GM21576 (cell line): ENCODE measurements around the gene SLC9A7.

ENCODE experiments used
- ATAC-seq: cut with Tn5 transposase; IDR thresholded peaks from one replicate; pipeline ENCODE4 v1.9.1; 2021; ENCODE audit warnings: mild to moderate bottlenecking, moderate library complexity; ENCODE audit not compliant: unreplicated experiment

SLC9A7 gene

GRCh38 chrX:46575586-46575985 is 183.3 kb downstream of the SLC9A7 start:
- ATAC-seq = no peak

GRCh38 chrX:46574774-46575381 is 184.0 kb downstream of the SLC9A7 start:
- no peak for ATAC-seq

GRCh38 chrX:46573892-46574773 is 184.8 kb downstream of the SLC9A7 start:
- ATAC-seq = peak; percentile 27

GRCh38 chrX:46573331-46573891 is 185.5 kb downstream of the SLC9A7 start, which contains the start of gene CHST7:
CHST7 (plus strand) TSS chrX:46573765; CDS start chrX:46573932, 167 bp downstream.
- peak; percentile 34 for ATAC-seq

GRCh38 chrX:46572340-46572936 is 186.5 kb downstream of the SLC9A7 start:
- ATAC-seq = peak; percentile 39

GRCh38 chrX:46571423-46572339 is 187.2 kb downstream of the SLC9A7 start:
- no peak for ATAC-seq

GRCh38 chrX:46569621-46570020 is 189.3 kb downstream of the SLC9A7 start:
- ATAC-seq = no peak

GRCh38 chrX:46567388-46567787 is 191.5 kb downstream of the SLC9A7 start:
- no peak for ATAC-seq

GRCh38 chrX:46561824-46562657 is 196.9 kb downstream of the SLC9A7 start:
- ATAC-seq = peak; percentile 97

GRCh38 chrX:46559062-46559461 is 199.9 kb downstream of the SLC9A7 start:
- no peak for ATAC-seq

GRCh38 chrX:46554942-46555341 is 204.0 kb downstream of the SLC9A7 start:
- ATAC-seq = no peak

- no peak for ATAC-seq
Observed at GRCh38 chrX:46553935-46554334, 205.0 kb downstream of the SLC9A7 start.

- no peak for ATAC-seq
Observed at GRCh38 chrX:46551494-46552128, 207.3 kb downstream of the SLC9A7 start.

- no peak for ATAC-seq
Observed at GRCh38 chrX:46549914-46550313, 209.0 kb downstream of the SLC9A7 start.
